CD4-positive, alpha-beta T cell treated with Interleukin-6 at 100 ng/mL for 8 hours (primary cell): ENCODE data around the gene CMIP.
"Not testable (repeated sequence)": the region's sequence is repeated elsewhere in the genome, so short reads cannot be mapped to it uniquely, and the experiment has no call there.

ENCODE experiments used
- DNase-seq: peaks from one replicate; pipeline ENCODE4 v3.0.0-alpha.2; 2020; ENCODE audit warnings: mixed read lengths, low spot score

CMIP gene

DNA sequence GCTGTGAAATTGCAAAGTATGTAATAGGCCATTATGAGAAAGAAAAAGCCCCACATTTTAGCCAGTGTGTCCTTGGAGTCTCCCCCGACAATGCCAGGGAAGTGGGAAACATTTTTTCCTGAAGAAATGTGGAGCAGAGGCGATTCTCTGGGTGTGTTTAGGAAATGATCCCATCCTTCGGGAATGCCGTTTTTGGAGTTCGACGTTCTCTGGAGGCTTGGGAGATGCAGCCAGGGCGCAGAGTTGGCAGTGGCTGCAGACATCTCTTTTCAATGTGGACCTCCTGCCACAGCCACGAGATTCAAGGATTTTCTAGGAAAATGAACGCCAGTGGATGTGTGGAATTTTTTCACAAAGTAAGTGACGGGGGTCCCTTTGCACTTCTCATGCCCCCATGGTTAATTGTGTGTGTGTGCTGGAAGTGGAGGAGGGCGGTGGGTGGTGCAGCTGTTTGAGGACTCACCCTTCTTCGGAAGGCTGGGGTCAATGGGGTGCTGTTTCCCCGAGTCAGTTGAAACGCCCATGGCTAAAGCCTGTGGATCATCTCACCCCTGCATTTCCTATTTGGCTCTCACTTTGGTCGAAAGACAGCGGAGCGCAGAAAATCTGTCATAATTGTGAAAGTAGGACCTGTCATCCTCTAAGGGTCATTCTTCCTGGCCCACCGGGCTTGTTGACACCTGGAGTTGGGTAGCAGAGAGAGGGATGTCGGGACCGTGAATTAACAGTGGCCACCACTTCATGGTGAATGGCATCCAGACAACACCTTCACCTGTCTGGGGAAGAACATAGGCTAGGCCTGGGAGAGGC lies 73.2 kb downstream of the CMIP start:
- no peak for DNase-seq

DNA sequence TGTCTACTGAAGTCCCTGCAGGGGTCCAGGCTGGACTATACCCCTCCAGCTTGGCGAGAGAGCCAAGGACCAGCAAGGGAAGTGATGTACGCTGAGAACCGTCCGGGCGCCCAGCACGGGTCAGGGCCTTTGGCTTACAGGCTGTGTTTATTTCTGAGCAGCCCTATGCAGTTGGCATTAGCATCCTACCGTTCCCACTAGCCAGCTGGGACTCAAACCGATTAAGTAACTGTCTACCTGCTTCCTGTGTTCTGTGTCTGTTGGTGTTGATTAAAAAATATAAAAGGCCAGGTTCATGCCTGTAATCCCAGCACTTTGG lies 73.8 kb downstream of the CMIP start:
- DNase-seq: no peak

DNA sequence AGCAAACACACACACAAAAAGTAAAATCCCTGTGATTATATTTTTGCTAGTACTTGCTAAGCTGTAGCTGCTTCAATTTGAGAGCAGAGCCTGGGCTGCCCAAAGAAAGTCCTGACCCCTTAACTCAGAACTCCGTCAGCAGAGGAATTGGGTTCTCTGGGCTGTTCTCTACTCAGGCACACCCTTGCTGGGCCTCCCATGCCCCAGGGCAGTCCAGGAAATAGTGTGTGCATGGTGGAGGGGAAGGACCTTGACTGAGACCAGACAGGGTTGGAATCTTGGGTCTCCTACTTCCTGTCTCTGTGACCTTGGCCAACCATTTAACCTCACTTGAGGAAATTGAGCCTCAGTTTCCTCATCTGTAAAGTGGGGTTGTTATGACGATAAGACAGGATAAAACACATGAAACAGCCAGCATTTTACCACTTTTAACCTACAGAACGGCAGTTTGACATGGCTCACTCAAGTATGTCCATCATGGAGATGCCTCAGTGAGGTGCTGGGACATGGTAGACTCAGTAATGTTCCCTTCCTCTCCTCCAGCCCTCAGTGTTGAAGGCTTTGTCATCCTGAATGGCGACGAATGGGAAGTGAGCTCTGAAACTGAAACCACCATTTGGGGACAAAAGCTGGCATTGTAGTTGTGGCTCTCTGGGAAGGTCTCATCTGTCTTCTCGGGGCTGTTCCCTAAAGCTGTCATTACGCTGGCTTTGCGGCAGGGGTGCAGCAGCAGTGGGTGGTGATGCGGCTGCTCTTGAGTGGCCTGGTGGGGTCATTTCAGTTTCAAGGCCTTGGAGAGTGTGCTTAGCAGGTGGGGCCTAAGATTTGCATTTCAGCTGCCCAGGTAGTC lies 74.9 kb downstream of the CMIP start:
- no peak for DNase-seq

DNA sequence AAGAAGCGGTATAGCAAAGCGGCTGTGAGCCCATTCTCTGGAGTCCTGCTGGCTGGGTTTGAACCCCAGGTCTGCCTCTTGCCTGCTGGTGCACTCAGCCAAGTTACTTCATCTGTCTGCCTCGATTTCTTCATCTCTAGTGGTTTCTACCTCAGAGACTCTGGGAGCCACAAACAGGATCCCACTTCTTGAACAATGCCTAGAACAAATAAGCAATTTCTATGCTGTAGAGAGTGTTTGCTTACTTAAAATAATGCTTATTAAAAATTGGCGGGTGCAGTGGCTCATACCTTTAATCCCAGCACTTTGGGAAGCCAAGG lies 75.5 kb downstream of the CMIP start:
- no peak for DNase-seq

DNA sequence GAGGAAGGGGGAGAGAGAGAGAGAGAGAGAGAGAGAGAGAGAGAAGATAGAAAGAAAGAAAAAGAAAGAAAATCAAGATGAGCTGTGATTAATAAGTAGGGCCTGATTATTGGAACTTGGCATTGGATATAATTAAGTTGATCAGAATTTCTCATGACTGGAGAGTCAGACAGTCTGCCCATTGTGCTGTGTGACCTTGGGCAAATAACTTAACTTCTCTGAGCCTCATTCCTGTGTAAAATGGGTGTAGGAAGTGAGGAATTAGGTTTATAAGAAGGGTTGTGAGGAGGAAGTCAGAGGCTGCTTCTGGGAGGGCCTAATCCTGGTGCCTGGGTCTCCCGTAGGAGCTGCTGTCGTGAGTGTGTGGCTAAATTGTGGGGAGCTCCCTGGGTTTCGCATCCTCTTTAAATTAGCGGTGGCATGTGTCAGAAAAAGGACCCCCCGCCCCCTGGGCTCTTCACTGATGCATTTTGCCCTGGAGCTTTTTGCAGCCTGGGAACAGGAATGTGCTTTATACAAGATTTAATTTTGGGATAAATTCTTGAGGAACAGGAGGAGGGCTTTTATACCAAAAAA lies 76.0 kb downstream of the CMIP start:
- no peak for DNase-seq

DNA sequence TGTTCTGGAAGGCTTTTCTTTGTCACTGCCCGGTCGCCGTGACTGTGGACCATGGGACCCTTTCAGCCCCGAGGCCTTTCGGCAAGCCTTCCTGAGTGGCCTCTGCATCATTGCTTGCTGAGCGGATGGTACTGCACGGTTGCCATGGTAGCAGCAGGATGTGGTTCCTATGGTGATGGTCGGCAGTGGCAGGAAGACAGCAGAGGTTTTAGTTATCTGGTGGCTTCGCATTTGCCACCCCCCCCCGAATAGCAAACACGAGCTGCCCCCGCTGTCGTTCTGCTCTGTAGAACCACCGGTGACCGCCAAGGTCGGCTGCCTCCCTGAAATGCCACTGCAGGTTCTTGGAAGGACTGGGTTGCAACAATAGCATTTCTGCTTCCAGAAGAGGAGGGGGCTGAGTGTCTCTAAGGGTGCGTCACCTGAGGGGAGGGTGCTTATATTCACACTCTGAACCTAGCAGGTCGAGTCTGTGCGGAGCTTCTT lies 76.6 kb downstream of the CMIP start:
- peak; percentile 84 for DNase-seq

DNA sequence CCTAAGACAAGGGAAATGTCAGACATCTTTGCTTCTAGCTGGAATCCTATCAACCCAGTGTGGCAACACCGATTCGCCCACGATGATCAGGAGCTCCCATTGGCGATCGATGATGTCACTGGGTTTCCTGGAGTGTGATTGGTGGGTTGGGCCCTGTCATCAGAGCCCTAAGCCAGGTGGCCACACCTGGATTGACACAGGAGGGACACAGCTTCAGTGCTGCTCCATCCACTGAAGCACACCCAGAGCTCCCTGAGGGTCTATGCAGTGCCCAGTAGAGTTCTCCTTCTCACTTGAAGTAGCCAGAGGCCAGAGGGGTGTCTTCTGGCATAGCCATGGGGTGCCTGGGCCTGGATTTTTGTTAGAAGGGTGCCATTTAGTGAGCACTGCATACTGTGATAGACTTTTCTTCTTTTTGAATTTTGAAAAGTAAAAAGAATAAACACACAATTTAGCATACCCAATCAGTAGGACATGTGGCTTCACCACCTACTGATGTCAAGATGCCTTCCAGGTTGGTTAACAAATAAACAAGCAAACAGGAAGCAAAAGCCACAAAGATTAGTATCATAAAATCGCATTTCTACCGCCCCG lies 77.6 kb downstream of the CMIP start:
- DNase-seq: peak; percentile 21

DNA sequence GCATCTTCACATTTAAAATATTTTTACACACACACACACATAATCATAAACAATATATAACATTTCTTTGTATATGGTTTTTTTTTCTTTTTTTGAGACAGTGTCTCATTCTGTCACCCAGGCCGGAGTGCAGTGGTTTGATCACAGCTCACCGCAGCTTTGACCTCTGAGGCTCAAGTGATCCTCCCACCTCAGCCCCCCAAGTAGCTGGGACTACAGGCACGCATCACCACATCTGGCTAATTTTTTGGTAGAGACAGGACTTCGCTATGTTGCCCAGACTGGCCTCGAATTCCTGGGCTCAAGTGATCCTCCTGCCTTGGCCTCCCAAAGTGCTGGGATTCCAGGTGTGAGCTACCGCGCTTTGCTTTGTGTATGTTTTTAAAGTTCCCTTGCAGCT lies 78.2 kb downstream of the CMIP start:
- DNase-seq: not testable (repeated sequence)

DNA sequence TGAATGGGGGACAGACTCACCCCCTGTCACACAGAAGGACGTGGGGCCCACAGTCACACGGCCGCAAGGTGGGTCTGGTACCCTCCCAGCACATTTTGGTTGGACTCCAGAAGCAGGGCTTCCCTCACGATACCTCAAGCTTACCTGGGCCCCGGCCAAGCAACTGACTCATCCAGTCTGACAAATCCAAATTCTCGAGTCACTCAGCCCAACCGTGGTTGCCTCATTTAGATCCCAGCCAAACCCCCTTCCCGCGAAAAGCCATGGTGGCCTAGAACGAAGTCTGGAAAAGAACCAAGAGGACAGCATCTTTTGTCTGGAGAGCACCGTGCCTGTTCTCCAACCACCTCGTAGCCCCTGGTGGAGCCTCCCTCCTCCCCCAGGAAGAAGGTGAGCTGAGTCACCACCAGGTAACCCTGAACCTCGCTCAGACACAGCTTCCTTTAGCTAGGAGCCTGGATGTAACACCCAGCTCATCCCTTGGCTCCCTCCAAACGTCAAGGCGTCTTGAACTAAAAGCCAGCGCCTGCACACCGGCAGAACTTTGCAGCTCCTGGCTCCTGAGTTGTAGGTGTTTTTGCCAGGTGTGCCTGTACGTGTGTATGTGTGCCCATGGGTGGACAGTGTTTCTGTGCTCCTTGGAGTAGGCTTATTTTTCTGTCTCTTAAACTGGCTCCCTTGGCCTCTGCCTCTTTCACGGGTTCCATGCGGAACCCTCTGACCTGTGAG lies 78.9 kb downstream of the CMIP start:
- no peak for DNase-seq

DNA sequence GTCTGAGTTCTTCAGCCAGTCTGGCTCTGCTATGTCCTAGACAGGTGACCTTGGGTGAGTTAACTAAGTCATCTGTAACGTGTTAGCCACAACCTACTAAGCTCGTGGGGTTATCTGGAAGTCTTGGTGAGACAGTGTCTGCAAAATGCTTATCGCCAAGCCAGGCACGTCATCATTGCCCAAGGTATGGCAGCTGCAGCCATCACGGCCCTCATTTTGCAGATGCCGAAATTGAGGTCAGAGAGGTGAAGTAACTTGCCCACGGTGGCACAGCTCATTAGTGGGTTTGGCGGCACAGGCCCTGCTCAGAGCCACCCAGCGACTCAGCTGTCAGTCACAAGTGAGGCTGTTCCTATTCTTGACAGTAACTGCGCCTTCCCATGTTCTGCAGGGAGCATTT lies 79.8 kb downstream of the CMIP start:
- DNase-seq: peak; percentile 36

DNA sequence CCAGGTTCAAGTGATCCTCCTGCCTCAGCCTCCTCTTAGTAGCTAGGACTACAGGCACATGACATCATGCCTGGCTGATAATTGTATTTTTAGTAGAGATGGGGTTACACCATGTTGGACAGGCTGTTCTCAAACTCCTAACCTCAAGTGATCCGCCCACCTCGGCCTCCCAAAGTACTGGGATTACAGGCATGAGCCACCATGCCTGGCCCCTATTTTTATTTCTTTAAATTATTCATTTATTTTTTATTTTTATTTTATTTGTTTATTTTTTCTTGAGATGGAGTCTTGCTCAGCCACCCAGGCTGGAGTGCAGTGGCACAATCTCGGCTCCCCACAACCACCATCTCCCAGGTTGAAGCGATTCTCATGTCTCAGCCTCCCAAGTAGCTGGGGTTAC lies 80.3 kb downstream of the CMIP start:
- DNase-seq: not testable (repeated sequence)

DNA sequence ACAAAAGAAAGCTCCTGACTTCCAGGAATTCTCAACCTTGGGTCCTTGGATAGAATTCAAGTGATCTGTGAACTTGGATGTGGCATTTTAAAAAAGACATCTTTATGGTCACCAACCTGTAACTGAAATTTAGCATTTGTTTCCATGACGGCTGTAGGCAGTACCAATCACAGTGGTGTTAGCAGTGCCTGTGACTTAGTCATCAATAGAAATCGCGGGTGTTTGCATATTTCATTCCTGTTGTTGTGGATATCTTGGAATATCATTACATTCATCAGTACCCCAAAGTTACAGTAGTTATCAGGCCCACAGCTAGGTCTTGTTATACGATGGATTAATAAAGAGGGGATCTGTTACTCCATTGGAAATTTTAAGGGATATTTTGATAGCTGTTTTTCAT lies 81.6 kb downstream of the CMIP start:
- DNase-seq: no peak

DNA sequence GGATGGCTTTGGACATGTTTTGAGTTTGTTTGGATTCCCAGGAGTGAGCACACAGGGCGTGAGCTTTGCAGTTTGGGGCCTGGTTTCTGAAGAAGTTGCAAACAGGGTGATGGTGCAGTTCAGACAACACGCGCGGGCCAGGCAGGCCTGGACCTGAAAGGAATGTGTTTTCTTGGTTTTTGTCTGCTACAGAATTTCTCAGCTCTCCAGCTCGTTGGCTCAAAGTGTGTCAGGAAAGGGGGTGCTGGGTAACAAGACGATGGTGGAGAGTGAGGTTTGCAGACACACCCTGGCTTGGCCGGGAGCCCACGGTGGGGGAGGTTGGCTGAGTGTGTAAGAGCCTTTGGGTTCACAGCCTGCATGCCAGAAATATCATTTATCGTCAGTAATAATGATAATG lies 82.3 kb downstream of the CMIP start:
- DNase-seq: no peak

DNA sequence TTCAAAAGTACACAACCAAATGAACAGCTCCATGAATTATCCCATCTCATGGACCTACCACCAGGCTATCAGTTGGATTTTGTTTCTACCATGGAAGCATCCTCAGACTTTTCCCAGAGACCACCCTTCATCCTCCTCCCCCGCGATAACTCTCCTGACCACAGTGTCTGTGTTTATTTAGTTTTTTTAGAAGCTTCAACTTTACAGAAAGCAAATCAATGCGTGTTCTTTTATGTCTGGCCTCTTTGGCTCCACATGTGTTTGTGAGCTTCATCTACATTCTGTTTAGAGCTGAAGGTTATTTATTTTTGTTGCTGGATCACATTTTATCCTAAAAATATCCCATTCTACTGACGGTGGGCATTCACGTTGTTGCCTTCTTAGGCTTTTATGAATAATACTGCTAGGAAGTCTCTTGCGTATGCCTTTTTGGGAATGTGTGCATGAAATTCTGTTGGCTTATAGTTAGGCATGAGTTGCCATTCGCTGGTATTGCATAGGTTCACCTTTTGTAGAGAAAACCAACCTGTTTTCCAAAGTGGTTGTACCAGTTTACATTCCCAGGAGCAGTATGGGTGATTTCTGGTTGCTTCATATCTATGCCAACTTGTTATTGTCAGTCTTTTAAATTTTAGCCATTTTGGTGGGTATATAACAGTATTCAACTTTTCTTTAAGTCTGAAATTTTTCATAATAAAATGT lies 83.0 kb downstream of the CMIP start:
- no peak for DNase-seq

DNA sequence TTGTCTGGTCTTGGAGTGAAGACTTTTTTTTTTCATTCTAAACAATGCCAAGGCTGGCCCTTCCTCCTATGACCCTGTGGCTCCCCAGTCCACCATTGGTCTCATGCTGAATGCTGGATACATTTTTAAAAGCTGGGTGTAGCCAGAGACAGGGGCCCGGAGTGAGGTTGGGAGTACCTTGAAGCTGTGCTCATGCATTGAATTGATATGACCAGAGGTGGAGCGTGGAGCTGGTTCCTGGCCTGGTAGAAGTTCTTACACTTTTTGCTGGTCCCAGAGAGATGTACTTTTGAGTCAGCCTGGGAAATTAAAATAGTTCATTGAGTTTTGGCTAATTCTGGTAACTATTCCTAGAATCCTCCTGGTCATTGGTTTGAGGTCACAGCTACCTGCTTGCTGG lies 83.6 kb downstream of the CMIP start:
- DNase-seq: no peak

DNA sequence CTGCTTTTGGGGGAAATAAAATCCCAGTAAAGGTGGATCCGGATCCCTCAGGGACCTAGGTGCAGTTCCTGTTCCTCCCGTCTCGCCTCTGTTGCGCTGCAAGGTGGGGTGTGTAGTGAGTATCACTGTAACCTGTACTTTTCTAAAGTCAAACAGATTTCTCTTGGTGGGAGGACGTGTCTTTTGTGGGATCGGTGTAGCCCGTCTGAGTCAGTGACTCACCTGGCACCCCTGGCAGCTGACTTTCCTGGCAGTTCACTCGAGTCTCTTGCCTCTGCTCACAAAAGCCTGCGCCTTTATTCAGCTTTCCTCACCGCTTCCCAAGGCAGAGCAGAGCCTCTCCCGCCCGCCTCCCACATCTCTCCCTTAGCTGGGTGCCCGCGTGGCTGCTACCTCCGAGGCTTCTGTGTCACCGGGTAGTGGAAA lies 85.7 kb downstream of the CMIP start:
- DNase-seq: no peak

DNA sequence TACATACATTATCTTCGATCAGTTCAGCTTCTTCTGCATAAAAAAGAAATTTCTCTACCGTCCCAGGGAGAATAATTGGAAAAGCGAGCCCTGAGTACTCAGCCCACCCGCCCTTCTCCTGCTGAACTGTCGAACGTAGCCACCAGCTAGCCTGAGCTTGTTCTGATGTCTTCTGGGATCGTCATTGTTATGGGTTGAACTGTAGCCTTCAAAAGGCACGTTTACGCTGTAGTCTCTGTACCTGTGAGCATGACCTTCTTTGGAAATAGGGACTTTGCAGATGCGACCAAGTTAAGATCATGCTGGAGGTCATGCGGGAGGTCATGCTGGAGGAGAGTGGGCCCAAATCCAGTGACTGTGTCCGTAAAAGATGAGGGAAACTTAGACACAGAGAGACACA lies 86.2 kb downstream of the CMIP start:
- no peak for DNase-seq

DNA sequence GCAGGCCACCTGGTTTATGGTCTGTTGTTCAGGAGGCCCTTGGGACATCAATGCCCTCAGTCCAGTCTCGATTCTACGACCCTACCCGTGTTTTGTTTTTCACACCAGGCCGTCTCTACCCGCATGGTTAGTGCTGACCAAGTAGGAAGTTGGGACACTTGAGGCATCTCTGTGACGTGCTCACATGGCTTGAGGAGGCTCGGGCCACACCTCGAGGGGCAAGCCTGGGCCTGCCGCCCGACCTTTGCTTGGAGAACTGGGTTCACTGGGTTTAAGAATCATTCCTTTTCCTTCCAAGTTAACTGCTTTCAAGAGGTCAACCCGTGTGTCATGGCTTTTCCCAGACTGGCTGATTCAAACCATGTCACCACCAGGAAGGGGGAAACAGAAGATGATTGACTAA lies 86.8 kb downstream of the CMIP start:
- no peak for DNase-seq

DNA sequence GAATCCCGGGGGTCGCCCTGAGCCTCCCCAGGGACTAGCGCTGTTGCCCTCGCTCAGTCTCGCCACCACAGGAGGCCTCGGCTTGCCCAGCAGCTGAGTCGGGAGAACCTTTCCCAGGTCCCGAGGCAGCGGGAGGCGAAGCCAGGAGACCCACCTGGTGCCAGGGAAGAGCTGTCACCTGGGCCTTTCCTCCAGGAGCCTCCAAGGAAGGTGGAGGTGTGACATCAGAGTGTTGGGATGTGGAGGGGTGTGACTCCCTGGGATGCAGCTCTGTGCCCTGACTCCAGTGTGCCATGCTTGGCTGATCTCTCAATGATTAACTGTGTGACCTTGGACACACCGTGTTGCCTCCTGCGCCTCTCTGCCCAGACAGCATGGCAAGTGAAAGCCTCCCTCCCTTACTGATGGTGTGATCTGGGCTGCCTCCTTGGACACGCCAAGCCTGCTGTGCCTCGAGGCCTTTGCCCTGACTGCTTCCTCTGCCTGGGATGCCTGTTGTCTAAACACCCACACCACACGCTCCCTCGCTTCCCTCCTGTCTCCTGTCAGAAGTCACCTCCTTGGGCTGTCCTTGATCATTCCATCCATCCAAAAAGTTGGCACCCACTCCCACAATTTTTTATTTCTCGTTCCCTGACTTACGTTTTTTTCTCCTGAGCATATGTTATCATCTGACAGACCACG lies 88.0 kb downstream of the CMIP start:
- no peak for DNase-seq

DNA sequence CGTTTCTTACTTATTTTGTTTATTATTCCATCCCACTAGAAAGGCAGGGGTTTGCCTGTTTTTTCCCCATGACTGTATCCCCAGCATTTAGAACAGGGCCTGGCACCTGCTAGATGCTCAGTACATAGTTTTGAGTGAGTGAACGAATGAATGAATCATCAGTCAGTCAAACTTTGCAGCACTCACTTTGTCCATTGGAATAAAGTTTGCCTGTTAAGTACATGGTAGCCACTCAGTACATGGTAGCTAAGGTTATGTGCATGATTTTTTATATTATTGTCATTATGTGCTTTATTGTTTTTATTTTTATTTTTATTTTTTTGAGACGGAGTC lies 88.5 kb downstream of the CMIP start:
- DNase-seq: no peak
